AG09309 (cell line): Measurements from ENCODE around the gene GGNBP2.

Experiments used
- DNase-seq: peaks from one replicate; pipeline ENCODE4 v3.0.0-alpha.2; 2010; ENCODE audit warnings: low read depth
- H3K4me3 ChIP-seq: 2 replicates; pipeline ENCODE4 v1.5.1; 2011; ENCODE audit warnings: mild to moderate bottlenecking, low read depth, low read length, moderate library complexity; ENCODE audit not compliant: control insufficient read depth
- TF ChIP-seq, protein P1 (sequence below): IDR thresholded peaks from 2 replicates; pipeline ENCODE4 v1.5.1; 2011; ENCODE audit warnings: mild to moderate bottlenecking, low read depth, low read length, inconsistent platforms; ENCODE audit not compliant: insufficient read depth, control insufficient read depth; ENCODE audit errors: missing control alignments

The GGNBP2 gene

DNA sequence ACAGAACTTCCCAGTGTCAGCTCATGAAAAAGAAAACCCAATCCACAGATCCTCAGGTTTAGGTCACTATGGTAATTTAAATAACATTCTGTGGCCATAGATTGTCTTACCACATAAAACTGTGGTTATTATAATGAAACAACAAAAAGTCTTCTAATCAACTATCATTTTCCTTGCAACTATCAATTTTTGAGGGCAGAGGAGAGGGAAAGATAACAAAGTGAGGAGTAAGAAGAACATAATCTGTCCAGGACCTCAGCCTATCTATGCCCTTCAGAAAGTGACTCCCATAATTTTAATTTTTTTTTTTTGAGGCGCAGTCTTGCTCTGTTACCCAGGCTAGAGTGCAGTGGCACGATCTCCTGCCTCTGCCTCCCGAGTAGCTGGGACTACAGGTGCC, 4.0 kb upstream of the GGNBP2 start:
- TF ChIP-seq, protein P1, sequence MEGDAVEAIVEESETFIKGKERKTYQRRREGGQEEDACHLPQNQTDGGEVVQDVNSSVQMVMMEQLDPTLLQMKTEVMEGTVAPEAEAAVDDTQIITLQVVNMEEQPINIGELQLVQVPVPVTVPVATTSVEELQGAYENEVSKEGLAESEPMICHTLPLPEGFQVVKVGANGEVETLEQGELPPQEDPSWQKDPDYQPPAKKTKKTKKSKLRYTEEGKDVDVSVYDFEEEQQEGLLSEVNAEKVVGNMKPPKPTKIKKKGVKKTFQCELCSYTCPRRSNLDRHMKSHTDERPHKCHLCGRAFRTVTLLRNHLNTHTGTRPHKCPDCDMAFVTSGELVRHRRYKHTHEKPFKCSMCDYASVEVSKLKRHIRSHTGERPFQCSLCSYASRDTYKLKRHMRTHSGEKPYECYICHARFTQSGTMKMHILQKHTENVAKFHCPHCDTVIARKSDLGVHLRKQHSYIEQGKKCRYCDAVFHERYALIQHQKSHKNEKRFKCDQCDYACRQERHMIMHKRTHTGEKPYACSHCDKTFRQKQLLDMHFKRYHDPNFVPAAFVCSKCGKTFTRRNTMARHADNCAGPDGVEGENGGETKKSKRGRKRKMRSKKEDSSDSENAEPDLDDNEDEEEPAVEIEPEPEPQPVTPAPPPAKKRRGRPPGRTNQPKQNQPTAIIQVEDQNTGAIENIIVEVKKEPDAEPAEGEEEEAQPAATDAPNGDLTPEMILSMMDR: no peak
- DNase-seq: no peak
- H3K4me3 ChIP-seq: no peak overlapping the region

GRCh38 chr17:36542755-36543154, 2.0 kb upstream of the GGNBP2 start:
- TF ChIP-seq, protein P1: no peak
- no peak overlapping the region for H3K4me3 ChIP-seq
- no peak for DNase-seq

GRCh38 chr17:36544044-36544306, 744 bp upstream of the GGNBP2 start:
- peak overlapping the region; percentile 90 for H3K4me3 ChIP-seq
- no peak for DNase-seq

GRCh38 chr17:36545077-36545464, 352 bp downstream of the GGNBP2 start:
- TF ChIP-seq, protein P1: no peak
- DNase-seq: no peak
- peak overlapping the region; percentile 90 for H3K4me3 ChIP-seq

More at GRCh38 chr17:36544044-36544306, 744 bp upstream of the GGNBP2 start:
- TF ChIP-seq, protein P1: peak; percentile 21

GRCh38 chr17:36545465-36546417, 1.0 kb downstream of the GGNBP2 start:
- DNase-seq: peak; percentile 92
- TF ChIP-seq, protein P1: no peak
- peak overlapping the region; percentile 90 for H3K4me3 ChIP-seq

DNA sequence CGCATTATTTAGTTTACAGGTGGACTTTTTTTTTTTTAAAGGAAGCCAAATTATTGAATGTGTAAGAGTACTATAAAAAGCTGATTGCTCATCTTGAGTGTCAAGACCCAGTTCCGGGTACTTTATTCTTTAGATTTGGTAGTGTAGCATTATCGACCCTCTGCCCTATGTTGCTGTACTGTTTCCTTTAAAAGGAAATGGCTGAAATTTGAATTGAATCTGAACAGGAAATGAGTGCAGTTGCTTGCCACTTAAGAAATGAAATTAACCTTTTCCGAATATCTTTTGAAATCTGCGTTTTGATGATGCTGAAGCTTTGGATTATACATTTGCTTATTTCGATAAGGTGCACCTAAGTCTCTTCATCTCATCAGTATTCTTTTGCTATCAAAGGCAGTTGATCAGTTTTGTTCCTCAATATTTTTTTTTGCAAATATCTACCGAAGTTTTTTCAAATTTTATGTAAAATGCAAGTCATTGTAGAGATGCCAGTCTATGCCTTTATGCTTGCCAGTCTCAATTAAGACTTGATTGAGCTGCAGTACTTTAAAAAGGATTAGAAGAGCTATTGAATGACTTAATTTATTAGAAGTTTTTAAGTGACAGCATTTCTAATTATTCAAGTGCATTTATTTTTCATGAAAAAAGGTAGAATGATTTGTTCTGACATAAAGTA, 1.8 kb downstream of the GGNBP2 start:
- TF ChIP-seq, protein P1: no peak
- no peak for DNase-seq
- H3K4me3 ChIP-seq: peak overlapping the region; percentile 90
